Measurements from ENCODE around the gene ATG2B.
"Not testable (repeated sequence)": the region's sequence is repeated elsewhere in the genome, so short reads cannot be mapped to it uniquely, and the experiment has no call there.

Gene ATG2B

DNA sequence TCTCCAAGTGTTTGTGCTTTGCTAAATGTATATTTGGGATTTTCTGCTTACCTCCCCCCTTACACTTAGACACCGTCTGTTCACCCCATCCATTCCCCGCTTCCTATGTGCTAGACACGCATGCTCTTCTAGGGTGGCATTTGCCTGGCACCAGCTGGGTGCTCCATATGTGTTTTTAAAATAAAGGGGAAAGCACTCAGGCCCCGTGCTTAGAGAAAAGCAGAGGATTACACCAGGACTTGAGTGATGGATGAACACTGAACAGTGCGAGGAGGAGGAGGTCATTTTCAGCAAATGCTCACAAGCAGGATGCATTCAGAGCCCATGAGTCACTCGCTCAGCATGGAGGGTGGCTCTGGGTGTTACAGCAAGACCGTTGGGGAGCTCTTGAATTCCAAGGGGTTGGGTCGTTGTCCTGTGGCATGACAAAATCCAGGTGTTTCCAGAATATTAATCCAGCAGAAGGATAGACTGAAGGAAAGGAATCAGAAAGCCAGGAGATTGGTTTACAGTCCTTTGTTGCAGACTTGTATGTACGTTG is 110.1 kb downstream of the ATG2B start:
- no peak for DNase-seq (ENCODE audit: low read depth in 1 of 2, low spot score in 1 of 2)

DNA sequence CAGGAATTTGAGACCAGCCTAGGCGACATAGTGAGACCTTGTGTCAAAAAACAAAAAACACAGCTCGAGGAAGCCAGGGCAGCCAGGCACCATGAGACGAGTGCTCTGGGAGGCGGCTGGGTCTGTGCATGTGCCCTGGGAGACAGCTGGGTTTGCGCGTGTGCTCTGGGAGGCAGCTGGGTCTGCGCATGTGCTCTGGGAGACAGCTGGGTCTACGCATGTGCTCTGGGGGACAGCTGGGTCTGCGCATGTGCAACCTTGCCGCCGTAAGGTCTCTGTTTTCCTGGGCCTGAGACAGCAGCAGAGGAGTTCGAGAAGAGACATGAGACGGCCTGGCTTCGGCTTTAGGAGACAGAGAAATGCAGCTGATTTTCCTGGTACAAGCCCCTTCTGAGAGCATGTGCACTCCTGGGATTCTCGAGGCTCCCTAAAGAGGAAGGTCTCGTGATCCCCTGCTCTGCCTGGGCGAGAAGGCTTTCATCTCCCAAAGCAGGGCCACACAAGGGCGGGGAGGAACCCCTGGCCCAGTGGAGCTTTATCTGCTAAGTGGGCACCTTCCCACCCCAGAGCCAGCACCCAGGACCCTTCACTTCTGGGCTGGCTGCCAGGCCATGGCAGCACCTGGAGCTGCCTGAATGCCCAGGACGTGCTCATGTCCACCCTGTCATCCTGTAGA is 110.7 kb downstream of the ATG2B start:
- DNase-seq (ENCODE audit: low read depth in 1 of 2, low spot score in 1 of 2), result no peak

DNA sequence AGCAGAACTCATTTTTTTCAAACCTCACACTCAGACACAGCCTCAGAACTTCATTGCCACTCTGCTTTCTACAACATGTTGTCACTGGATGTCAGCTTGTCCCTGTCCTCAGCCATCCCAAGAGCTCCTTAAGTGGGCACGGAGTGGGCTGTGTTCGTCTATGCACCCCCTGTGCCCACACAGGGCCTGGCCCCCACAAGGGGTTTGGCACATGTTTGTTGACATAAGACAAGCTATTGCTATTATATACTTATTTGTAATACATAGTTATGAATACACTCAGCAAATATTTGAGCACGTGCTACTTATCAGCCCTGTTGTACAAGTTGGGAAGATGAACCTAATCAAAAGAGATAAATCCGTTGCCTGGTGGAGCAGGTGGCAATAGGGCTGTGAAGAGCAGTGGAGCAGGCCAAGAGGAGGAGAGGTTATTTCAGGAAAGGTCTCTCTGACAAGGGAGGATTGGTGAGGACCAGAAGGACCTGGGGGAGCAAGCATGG is 111.4 kb downstream of the ATG2B start:
- DNase-seq (ENCODE audit: low read depth in 1 of 2, low spot score in 1 of 2), result no peak

DNA sequence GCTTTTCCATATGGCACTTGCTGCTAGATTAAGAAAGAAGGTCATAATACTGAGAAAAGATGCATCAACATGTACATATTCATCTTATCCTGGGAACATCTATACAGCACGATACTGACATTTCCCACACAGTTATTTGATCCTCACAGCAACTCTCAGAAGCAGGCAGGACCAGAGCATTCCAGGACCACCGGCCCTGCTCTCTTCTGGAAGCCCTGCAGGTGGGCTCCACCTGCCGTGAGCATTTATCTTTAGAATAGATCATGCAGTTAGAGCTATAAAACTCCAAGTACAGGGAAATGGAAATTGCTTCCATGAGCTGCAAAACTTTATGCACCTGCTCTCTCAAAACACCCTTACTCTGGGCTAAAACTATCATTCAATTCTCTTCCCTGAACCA is 112.7 kb downstream of the ATG2B start:
- DNase-seq (ENCODE audit: low read depth in 1 of 2, low spot score in 1 of 2), result no peak

DNA sequence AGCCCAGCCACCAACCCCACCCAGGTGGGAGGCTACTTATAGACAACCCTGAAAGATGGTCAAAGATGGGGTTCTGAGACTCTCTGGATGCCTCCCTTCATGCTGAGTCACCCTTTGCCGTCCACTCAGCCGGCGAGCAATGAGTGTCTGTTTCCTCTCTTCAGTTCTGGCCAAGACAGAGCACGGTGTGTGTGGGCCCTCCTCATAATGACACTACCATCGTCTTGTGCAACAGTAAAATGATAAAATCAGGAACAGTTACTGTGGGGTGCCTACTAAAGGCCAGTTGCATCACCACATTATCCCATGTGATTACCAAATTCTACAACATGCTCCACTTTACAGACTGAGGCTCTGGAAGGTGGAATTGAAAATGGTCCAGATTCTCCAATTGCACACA is 114.1 kb downstream of the ATG2B start:
- DNase-seq (ENCODE audit: low read depth in 1 of 2, low spot score in 1 of 2), result no peak

DNA sequence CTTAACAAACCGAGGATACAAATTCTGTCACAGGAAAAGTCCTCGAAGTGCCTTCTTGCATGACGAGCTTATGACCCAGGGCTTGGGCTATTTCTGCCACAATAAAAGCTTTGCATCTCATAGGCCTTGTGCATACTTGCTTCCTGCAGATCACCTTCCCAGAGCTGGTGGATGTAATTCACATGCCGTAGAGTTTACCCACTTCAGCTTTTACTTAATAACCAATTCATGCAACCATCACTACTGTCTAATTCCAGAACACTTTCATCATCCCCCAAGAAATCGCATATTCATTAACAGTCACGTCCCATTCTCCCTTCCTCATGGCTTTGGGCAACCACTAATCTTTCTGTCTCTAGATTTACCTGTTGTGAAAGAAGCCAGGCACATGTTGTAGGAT is 116.1 kb downstream of the ATG2B start:
- DNase-seq (ENCODE audit: low read depth in 1 of 2, low spot score in 1 of 2), result no peak

DNA sequence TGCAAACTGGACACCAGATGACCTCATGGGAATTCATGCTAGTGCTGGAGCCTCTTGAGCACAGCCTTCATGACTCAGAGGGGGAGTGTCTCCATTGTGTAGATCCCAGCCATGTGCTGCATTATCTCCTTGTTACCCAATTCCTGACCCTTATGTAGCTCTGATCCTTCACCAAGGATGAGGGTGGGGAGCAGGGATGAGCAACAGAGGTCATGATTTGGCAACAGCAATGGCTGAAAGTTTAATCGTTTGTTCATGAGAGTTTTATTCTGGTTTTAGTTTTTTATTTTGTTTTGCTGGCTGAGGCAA is 116.6 kb downstream of the ATG2B start:
- DNase-seq (ENCODE audit: low read depth in 1 of 2, low spot score in 1 of 2), result no peak

DNA sequence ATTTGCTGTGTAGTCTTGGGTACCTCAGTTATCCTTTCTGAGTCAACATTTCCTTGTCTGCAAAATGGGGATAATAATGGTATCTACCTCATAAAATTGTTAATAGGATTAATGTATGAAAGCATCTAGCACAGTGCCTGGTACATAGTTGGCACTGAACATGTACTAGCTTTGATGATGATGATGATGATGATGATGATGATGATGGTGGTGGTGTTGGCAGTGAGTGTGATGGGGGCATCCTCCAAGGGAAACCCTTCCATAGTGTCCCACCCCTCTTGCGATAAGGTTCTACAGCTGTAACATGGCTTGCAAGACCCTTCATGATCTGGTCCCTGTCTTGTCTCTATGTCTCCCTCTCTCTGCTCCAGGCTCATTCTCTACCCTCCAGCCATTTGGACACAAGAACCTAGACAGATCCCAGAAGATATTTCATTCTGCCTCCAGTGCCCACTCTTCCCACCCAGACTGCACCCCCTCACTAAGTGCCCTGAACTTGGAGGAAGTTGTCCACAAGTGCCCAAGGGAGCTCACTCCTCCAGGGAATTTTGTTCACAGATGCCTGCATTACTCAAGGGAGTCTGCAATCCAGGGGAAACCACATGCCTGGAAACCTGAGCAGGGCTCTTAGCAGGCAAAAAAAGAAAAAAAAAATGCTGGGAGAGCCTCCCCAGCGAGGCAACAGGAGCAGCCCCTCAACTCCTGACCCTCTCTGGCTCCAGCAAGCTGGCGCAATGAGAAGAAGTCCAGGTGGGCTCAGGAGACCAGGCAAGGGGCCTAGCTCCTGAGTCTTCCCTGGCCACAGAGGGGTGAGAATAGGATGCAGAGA is 117.2 kb downstream of the ATG2B start:
- no peak for DNase-seq (ENCODE audit: low read depth in 1 of 2, low spot score in 1 of 2)

DNA sequence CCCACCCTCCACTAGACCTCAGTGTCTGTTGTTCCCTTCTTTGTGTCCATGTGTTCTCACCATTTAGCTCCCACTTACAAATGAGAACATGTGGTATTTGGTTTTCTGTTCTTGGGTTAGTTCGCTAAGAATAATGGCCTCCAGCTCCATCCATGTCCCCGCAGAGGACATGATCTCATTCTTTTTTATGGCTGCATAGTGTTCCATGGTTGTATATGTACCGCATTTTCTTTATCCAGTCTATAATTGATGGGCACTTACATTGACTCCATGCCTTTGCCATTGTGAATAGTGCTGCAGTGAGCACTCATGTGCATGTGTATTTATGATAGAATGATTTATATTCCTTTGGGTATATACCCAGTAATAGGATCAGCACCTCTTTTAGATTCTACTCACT is 118.1 kb downstream of the ATG2B start:
- not testable (repeated sequence) for DNase-seq (ENCODE audit: low read depth in 1 of 2, low spot score in 1 of 2)

DNA sequence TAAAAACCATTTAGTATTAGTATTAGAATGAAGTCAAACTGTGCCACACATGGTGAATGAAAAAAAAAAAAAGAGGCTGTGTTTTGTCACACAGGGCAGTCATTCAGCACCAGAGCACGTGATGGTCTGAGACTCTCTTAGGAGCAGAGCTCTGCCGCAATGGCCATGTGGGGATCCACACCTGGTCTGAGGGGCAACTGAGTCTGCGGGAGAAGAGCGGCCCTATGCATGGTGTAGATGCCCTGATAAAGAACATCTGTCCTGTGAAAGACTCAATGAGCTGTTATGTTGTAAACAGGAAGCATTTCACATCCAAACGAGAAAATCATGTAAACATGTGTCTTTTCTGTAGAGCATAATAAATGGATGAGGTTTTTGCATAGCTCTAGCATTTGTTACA is 119.4 kb downstream of the ATG2B start:
- no peak for DNase-seq (ENCODE audit: low read depth in 1 of 2, low spot score in 1 of 2)

DNA sequence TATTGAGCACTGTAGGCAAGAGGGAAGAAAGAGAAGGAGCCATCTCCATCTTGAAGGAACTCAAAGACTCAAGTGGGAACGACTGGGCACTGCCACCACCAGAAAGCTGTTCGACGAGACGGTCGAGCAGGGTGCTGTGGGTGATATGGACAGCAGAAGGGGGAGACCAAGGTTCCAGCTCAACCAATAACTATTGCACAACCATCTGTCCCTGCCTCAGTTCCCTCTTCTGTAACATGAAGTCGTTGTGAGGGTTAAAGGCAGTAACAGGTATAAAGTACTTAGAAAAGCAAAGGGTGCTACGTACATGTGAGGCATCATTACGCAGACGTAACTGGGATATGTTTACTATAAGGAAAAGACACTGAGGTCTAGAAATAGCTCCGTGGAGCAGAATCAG is 121.0 kb downstream of the ATG2B start:
- no peak for DNase-seq (ENCODE audit: low read depth in 1 of 2, low spot score in 1 of 2)

DNA sequence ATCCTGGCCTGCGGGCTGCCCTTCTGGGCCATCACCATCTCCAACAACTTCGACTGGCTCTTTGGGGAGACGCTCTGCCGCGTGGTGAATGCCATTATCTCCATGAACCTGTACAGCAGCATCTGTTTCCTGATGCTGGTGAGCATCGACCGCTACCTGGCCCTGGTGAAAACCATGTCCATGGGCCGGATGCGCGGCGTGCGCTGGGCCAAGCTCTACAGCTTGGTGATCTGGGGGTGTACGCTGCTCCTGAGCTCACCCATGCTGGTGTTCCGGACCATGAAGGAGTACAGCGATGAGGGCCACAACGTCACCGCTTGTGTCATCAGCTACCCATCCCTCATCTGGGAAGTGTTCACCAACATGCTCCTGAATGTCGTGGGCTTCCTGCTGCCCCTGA is 122.5 kb downstream of the ATG2B start:
- DNase-seq (ENCODE audit: low read depth in 1 of 2, low spot score in 1 of 2), result no peak

DNA sequence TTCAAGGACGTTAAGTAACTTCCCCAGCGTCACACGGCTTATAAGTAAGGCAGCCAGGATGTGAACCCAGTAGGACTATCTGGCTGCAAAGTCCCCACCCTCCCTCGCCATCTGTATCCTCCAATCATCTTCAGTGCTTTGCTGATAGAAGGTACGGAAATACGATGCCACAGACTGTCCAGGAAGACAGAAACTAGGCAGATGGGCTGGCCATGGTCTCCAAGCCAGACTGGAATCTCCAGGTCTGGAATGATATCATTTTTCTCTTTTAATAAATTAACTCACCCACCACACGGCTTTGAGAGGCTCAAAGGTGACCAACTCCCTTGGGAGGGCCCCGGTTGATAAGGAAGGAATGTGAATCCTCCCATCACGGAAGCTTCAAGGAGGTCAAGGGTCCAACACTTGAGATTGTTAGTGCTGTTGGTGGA is 123.4 kb downstream of the ATG2B start:
- DNase-seq (ENCODE audit: low read depth in 1 of 2, low spot score in 1 of 2), result no peak

DNA sequence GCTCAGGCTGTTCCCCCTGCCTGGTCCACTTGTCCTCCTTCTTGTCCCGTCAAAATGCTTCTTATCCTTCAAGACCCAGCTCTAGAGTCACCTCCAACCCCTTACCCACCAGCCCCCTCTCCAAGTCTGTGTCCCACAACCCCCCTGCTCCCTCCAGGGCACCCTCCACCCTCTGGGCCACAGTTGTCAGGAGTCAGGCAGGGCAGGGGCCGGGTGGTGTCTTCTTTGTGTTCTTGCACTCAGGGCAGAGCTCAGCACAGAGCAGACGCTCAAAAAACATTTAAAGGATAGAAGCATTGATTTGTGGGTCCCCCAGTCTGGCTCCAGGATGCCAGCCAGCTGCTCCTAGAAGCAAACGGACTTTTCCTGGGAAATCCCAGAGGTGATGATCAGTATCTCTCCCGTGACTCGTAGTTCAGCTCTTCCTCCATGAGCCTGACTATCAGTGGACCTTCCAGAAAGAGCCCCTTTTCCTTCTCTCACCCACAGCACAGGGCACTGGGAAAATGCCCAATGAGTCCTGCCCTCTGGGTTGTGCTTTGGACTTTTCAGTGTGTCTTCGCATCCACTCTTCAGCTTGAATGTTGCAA is 124.4 kb downstream of the ATG2B start:
- no peak for DNase-seq (ENCODE audit: low read depth in 1 of 2, low spot score in 1 of 2)

DNA sequence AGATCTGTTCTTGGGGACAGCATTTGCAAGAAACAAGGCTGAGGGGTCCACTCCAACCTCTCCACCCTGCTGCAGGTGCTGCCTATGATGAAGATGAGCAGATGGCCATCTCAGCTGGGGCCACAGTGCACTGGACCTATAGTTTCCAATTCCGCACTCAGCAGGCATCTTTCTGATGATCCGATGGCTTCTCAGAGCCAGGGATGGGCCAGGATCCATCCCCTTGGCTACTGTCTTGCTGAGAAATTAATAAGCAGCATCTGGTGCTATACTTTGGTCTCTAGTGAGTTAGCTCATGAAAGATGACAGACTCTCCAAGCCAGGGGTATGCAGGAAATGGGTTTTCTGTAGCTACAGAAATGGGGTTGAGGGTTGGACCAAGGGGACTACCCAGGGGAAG is 125.5 kb downstream of the ATG2B start:
- no peak for DNase-seq (ENCODE audit: low read depth in 1 of 2, low spot score in 1 of 2)

DNA sequence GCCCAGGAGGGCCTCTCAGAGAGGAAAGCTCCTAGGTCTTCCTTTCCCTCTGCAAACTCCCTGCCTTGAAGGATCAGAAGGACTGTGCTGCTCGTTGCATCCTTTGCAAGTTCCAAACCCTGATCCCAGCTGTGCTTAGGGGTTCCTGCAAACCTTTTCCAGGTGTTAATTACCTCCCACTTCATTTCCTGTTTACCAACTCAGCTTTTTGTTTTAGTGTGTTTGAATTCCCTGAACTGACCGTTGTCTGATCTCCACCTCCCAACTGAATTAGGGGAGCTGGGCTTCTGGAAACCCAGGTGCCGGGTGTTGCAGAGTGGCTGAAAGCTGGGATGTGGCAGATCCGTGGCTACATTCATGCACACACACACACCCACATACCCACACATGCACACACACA is 127.7 kb downstream of the ATG2B start:
- DNase-seq (ENCODE audit: low read depth in 1 of 2, low spot score in 1 of 2), result no peak

DNA sequence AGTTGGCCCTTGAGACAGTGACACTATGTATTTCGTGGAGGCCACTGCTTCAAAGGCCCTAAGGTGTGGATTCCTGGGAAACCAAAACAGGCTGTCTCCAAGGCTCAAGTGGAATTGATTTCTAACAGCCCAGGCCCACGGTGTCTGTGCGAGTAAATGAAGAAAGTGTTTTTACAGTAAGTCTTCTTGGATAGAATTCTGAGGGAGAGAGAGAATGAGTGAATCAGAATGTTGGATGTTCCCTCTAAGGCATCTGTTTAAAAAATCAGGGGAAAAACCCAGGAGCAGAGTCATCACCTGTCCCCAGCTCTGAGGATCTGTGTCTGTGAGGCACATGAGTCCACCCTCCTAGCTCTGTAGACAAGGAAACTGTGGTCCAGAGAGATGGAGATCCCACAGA is 129.5 kb downstream of the ATG2B start:
- no peak for DNase-seq (ENCODE audit: low read depth in 1 of 2, low spot score in 1 of 2)

DNA sequence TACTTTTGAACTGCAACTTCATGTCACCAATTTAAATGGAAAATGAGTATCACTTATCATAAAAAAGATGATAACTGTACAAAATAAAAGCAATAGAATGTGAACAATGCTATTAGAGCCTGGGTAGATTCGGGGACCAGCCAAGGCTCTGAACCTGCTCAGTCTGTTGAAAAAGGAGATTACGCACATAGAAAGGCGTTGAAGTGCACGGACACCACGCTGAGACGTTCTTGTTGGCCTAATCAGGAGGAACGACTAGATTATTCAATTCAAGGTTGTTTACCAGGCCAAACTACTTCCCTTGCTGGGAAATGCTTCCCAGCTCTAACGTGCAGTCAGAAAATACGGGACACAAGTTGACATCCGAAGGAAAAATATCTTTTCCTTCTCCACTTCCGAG is 130.6 kb downstream of the ATG2B start:
- DNase-seq (ENCODE audit: low read depth in 1 of 2, low spot score in 1 of 2), result no peak

DNA sequence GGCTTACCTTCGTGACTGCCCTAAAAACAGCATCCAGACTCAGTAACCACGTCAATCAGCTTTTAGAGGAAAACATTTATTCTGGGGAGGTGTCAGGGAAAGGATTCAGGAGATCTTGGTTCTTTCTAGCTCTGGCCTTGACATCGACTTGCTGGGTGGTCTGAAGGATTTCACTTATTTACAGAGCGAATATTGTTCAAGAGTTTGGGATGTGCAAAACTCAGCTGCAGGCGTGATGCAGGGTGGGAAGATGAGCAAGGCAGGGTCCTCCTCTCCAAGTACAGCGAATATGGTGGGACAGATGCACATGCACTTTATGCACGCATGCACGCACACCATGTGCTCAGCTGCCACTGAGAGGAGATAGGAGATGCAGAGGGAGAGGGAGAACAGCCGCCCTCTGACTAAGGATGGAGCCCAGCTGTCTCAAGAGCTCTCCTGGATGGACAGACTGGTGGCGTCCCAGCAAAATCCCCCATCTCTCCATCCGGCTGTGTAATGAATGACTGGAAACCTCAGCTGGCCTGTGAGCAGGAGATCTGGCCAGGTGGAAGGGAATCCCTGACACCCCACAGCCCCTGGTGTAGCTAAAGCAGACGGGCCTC is 131.5 kb downstream of the ATG2B start:
- no peak for DNase-seq (ENCODE audit: low read depth in 1 of 2, low spot score in 1 of 2)

DNA sequence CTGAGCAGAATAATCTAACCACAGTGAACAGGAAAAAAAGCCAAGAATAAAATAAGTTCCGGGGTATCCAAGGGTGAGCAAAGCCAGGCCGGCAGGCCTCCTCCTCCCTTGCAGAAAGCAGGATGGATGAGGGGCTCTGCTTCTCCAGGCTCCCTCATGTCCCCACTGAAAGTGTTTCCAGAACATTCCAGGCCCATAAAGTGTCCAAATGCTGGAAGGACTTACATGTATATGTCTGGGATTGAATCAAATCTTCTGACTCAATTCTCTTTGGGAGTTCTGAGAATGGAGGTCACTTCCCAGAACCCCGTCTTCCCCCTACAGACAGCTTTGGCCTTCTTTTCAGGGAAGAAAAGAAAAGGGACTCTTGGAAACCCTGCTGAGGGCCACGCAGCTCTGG is 132.1 kb downstream of the ATG2B start:
- no peak for DNase-seq (ENCODE audit: low read depth in 1 of 2, low spot score in 1 of 2)

DNA sequence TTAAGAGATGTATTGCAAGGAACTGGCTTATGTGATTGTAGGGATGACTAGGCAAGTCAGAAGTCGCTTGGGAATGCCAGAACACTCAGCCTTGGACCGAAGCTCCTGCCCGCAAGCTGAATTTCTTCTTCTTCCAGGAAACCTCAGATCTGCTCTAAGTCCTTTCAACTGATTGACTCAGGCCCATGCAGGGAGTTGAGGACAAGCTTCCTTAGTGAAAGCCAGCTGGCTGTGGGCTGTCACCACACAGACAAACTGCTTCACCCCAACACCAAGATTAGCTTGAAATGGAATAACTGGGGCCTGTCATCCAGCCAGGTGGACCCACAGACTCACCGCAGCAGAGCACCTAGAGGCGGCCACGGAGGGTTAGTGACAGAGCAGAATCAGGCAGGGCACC is 133.8 kb downstream of the ATG2B start:
- no peak for DNase-seq (ENCODE audit: low read depth in 1 of 2, low spot score in 1 of 2)

Data from activated CD4-positive, alpha-beta T cell treated with anti-CD3 and anti-CD28 coated beads, Interleukin-2, amount 50 U/mL, for 24 hours (primary cell).